Measurements from ENCODE around the gene TAF11L3.
"Not testable (repeated sequence)": the region's sequence is repeated elsewhere in the genome, so short reads cannot be mapped to it uniquely, and the experiment has no call there.

Gene TAF11L3

GRCh38 chr5:17518067-17518466 is at the start of gene TAF11L3:
TAF11L3 (plus strand) TSS chr5:17518367.
- not testable (repeated sequence) for DNase-seq (ENCODE audit: low read depth in 2 of 2)

- DNase-seq (ENCODE audit: low read depth in 2 of 2): no peak
Observed at GRCh38 chr5:17470064-17470463, 48.1 kb upstream of the TAF11L3 start.

GRCh38 chr5:17475064-17475463 is 43.1 kb upstream of the TAF11L3 start:
- DNase-seq (ENCODE audit: low read depth in 2 of 2): not testable (repeated sequence)

- DNase-seq (ENCODE audit: low read depth in 2 of 2): no peak
Observed at GRCh38 chr5:17477043-17477442, 41.1 kb upstream of the TAF11L3 start.

- no peak for DNase-seq (ENCODE audit: low read depth in 2 of 2)
Observed at GRCh38 chr5:17477573-17478265, 40.4 kb upstream of the TAF11L3 start.

GRCh38 chr5:17481378-17481777 is 36.8 kb upstream of the TAF11L3 start:
- no peak for DNase-seq (ENCODE audit: low read depth in 2 of 2)

GRCh38 chr5:17482790-17483189 is 35.4 kb upstream of the TAF11L3 start:
- DNase-seq (ENCODE audit: low read depth in 2 of 2): no peak

GRCh38 chr5:17486464-17487173 is 31.5 kb upstream of the TAF11L3 start:
- DNase-seq (ENCODE audit: low read depth in 2 of 2): not testable (repeated sequence)

GRCh38 chr5:17487174-17487512 is 31.0 kb upstream of the TAF11L3 start:
- DNase-seq (ENCODE audit: low read depth in 2 of 2): no peak

GRCh38 chr5:17491257-17491656 is 26.9 kb upstream of the TAF11L3 start:
- DNase-seq (ENCODE audit: low read depth in 2 of 2): not testable (repeated sequence)

- no peak for DNase-seq (ENCODE audit: low read depth in 2 of 2)
Observed at GRCh38 chr5:17492770-17493169, 25.4 kb upstream of the TAF11L3 start.

GRCh38 chr5:17497446-17497845 is 20.7 kb upstream of the TAF11L3 start:
- DNase-seq (ENCODE audit: low read depth in 2 of 2): no peak

- DNase-seq (ENCODE audit: low read depth in 2 of 2): not testable (repeated sequence)
Observed at GRCh38 chr5:17497931-17498330, 20.2 kb upstream of the TAF11L3 start, which contains the start of gene TAF11L2. TAF11L2 (plus strand) TSS chr5:17498231.

- no peak for DNase-seq (ENCODE audit: low read depth in 2 of 2)
Observed at GRCh38 chr5:17511775-17512325, 6.3 kb upstream of the TAF11L3 start.

- not testable (repeated sequence) for DNase-seq (ENCODE audit: low read depth in 2 of 2)
Observed at GRCh38 chr5:17517526-17517925, 641 bp upstream of the TAF11L3 start.

GRCh38 chr5:17519508-17519907 is 1.3 kb downstream of the TAF11L3 start:
- DNase-seq (ENCODE audit: low read depth in 2 of 2): not testable (repeated sequence)

- DNase-seq (ENCODE audit: low read depth in 2 of 2): not testable (repeated sequence)
Observed at GRCh38 chr5:17521501-17521900, 3.3 kb downstream of the TAF11L3 start, which contains the start of gene TAF11L4. TAF11L4 (plus strand) TSS chr5:17521801.

GRCh38 chr5:17524935-17525334 is 6.8 kb downstream of the TAF11L3 start, which contains the start of gene TAF11L5:
TAF11L5 (plus strand) TSS chr5:17525235.
- not testable (repeated sequence) for DNase-seq (ENCODE audit: low read depth in 2 of 2)

- DNase-seq (ENCODE audit: low read depth in 2 of 2): not testable (repeated sequence)
Observed at GRCh38 chr5:17526504-17526903, 8.3 kb downstream of the TAF11L3 start.

- DNase-seq (ENCODE audit: low read depth in 2 of 2): not testable (repeated sequence)
Observed at GRCh38 chr5:17528369-17528768, 10.2 kb downstream of the TAF11L3 start, which contains the start of gene TAF11L6. TAF11L6 (plus strand) TSS chr5:17528669.
